Mononuclear cell (primary cell): ENCODE results near the gene TMED8. TPM values are rescaled to one million over a fixed set of nuclear protein-coding genes. Genes with fewer than 3 reads are reported as not detected.
"Not testable (repeated sequence)": the region's sequence is repeated elsewhere in the genome, so short reads cannot be mapped to it uniquely, and the experiment has no call there.

Experiments used
- H3K27me3 ChIP-seq: 2 replicates; pipeline ENCODE4 v1.6.0; 2011; ENCODE audit warnings: low read length, control low read depth; ENCODE audit not compliant: insufficient read depth
- H3K4me1 ChIP-seq: 2 replicates; pipeline ENCODE4 v1.5.1; 2011; ENCODE audit warnings: mild to moderate bottlenecking, low read length, control low read depth; ENCODE audit not compliant: insufficient read depth
- H3K4me3 ChIP-seq: 2 replicates; pipeline ENCODE4 v1.5.1; 2011; ENCODE audit warnings: mild to moderate bottlenecking, low read length, moderate library complexity
- H3K9me3 ChIP-seq: 2 replicates; pipeline ENCODE4 v1.5.1; 2011; ENCODE audit warnings: low read depth, mild to moderate bottlenecking, control low read depth, low read length
- total RNA-seq: library from RNA; depleted of rRNA; stranded (reverse); fragments of >200 nt; gene quantifications from one replicate; pipeline ENCODE4 v1.2.3, GENCODE V29; 2012

The TMED8 gene
- total RNA-seq, 1 donor = 13.2 TPM

DNA sequence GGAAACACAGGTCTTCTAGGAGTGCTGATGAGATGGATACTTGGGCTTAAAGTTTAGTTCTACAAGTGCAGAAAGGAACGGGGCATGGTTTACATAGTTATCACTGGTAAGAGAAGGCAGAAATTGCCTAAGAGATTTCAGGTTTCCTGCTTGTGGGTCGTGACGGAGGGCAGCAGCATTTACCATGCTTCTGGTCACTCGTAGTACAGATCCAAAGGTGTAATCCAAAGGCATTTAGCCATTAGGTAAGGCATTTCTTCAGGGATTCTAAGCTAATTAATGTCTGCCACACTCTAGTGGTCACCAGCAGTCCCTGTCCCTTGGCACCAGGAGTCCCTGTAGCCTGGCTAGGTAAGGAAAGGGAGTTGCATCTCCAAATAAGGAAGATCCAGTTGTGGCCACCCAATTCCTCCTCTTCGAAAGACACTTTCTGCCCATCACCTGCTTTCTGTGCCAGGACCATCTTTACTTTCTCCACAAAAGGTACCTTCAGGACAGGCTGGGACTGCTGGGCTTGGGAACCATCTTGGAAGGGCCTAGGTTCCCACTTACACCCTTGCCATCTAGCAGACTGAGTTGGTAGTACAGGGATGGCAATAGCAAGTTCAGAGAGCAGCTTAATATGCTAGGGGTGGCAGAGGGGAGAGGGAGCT is 54.5 kb downstream of the TMED8 start:
- H3K4me3 ChIP-seq = no peak overlapping the region

DNA sequence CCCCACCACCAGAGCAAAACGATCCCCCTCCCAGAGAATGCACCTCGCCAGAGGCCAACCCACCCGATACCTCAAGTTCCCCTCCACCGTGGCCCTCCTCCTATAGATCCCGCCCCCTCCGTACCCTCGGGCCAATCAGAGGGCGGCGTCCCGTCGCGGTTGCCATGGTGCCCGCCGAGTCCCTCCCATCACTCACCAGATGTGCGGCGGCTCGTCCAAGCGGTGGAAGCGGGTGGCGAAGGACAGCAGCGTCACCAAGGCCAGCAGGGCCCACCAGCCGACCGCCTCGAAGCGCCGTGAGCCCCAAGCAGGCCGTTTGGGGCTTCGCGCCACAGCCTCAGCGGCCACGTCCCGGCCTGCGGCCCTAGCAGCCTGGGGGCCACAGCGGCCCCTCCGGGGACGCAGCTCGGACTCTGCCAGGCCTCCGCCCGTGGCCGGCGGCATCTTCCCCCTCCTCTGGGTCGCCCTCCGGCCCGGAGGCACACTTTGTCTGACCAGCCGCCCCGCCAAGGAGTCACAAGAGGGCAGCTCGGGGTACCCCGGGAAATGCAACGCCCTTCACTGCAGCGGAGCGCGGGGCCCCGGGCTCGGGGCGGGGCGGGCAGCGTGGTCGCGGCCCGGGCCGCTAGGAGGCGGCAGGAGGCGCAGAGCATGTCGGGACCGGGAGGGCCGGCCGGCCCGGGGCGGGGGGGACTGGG is 56.5 kb downstream of the TMED8 start, which contains the start of gene POMT2:
Gene POMT2 (minus strand): TSS at position 646 of the 698 bp plus-strand sequence. CDS start 202 bp downstream, at position 444.
- Histone ChIP-seq H3K9me3 (no peaks in the 10 kb centered on the region), H3K27me3 (no peaks in the 10 kb centered on the region), H3K4me3 (peak within 1 kb of the TSS; percentile 97), H3K4me1 (peaks cover 18% of the 10 kb centered on the region)

More for the DNA sequence above, 54.5 kb downstream of the TMED8 start:
- Histone ChIP-seq H3K9me3 (no peaks in the 10 kb centered on the region), H3K4me1 (peaks cover 18% of the 10 kb centered on the region), H3K27me3 (no peaks in the 10 kb centered on the region)

DNA sequence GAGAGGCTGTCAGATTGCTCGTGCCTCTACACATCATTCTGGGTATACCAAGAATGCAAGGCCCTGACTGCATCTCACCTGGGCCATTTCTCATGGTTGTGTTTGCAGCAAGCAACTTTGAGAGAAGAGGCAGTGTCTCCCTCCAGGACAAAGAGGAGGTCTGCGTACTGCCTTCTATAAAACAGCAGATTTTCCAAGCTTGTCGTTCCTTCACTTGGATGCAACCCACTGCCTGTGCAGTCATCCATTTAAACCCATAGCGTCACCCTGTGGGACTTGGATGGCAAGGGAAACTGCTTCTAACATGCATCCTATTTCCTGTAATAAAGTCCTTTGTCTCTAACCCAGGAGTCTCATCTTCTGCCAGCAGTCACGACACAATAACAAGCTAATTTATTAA is 57.5 kb downstream of the TMED8 start:
- no peaks in the 10 kb centered on the region for H3K9me3 ChIP-seq
- H3K4me3 ChIP-seq = no peak overlapping the region
- H3K27me3 ChIP-seq = no peaks in the 10 kb centered on the region
- H3K4me1 ChIP-seq = peaks cover 18% of the 10 kb centered on the region

DNA sequence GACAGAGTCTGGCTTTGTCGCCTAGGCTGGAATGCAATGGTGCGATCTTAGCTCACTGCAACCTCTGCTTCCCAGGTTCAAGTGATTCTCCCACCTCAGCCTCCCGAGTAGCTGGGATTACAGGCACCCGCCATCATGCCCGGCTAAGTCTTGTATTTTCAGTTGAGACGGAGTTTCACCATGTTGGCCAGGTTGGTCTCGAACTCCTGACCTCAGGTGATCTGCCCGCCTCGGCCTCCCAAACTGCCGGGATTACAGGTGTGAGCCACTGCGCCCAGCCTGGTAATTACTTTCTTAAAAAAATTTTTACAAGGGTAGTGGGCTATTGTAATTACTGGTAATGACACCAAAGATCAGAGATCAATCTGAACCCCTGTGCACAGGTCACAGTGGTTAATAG is 58.1 kb downstream of the TMED8 start:
- H3K4me3 ChIP-seq, H3K27me3 ChIP-seq: not testable (repeated sequence)
- peaks cover 18% of the 10 kb centered on the region for H3K4me1 ChIP-seq

DNA sequence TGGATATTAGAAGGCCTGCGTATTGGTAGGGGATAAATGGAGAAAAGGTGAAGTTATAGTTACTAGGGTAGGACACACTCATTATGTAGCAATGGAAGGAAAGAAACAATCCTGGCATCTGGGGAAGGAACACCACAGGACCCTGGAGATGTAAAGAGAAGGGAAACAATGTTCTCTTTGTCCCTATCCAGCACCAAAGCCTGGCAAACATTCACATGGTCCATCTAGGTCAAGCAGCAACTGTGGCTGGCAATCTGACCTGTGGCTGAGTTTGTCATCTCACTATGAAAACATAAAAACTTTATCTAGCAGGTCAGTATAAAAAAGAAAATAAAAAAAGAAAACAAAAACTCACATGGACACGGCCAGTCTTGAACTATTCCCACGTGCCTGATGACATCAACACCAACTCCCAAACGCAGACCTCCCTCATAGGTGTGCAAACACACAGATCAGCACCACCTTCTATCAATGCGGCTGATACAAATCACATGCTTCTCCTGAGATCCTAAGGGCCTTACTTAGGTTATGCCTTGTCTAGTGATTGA is 58.8 kb downstream of the TMED8 start:
- no peaks in the 10 kb centered on the region for H3K9me3 ChIP-seq
- no peaks in the 10 kb centered on the region for H3K27me3 ChIP-seq

More for the DNA sequence above, 58.1 kb downstream of the TMED8 start:
- H3K9me3 ChIP-seq = not testable (repeated sequence)

DNA sequence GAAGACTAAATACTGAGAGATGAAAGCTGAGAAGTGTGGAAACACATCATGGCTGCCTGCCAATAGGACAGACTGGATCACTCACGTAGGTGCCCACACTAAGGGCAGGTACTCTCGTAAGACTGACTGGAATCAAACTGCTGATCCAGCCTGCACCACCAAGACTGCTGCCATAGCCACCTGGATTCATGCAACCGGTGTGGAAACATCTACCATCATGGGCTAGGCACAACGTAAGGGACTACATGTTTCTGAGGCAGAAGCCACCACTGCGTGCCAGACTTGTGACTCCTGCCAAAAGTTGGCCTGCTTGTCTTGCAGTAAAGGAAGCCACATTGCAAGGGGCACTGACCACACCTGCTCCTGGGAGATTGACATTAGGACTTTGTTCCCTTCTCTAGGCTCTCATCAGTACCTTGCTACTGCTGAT is 60.0 kb downstream of the TMED8 start:
- Histone ChIP-seq H3K27me3 (no peaks in the 10 kb centered on the region), H3K4me3 (no peak overlapping the region), H3K4me1 (peaks cover 9% of the 10 kb centered on the region), H3K9me3 (no peaks in the 10 kb centered on the region)

More for the DNA sequence above, 58.8 kb downstream of the TMED8 start:
- Histone ChIP-seq H3K4me3 (no peak overlapping the region), H3K4me1 (peaks cover 18% of the 10 kb centered on the region)

DNA sequence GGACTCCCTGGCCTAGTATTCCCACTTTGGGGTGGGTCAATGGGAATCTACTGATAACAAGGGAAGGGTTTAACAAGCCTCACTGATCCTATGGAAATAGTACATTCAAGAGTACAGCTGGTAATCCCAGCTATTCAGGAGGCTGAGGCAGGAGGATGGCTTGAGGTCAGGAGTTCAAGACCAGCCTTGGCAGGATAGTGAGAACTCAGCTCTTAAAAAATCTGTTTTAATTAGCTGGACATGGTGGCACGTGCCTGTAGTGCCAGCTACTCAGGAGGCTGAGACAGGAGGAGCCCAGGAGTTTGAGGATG is 60.7 kb downstream of the TMED8 start:
- H3K4me1 ChIP-seq = peaks cover 13% of the 10 kb centered on the region
- no peak overlapping the region for H3K4me3 ChIP-seq
- H3K27me3 ChIP-seq = no peaks in the 10 kb centered on the region
- no peaks in the 10 kb centered on the region for H3K9me3 ChIP-seq

DNA sequence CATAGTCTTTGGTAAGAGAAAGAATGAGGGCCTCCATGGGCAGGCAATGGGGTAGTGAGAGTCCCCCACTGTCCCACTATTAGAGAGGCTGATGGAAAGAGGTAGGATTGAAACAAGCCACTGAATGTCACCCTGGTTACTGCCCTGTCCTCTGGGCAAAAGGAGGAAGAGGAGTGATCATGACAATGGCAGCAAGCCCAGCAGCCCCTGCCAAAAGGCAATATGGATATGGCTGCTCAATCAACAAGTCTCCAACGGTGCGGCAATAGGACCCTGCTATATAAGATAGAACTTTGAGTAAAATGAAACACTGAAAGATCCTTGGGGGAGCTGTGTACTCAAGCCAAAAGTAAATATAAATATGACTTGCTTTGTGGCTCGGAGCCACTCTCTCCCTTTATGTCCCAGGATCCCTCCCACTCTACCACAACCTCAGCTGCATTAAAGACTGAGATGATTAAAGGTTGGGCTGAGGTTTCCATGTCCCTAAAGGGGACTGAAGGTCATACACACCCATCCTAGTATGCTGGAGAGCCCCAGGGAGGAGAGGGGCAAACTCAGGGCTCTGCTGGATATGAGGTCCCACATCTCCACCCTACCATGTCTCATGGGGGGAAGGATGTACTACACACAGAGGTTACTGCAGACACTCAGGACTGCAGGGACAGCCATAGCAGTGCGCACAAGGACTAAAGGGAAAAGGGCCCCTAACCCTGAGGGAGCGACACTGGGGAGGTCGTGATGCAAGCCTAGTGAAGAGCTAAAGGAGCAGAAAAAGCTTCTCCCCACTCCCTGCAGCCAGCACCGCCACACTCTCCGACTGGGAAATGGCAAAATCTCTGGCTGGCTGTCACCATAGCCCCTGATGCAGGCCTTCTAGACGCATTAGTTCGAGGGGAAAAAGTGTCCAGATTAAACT is 62.1 kb downstream of the TMED8 start:
- H3K4me3 ChIP-seq = no peak overlapping the region
- H3K4me1 ChIP-seq = peaks cover 11% of the 10 kb centered on the region
- no peaks in the 10 kb centered on the region for H3K27me3 ChIP-seq
- H3K9me3 ChIP-seq = no peaks in the 10 kb centered on the region

DNA sequence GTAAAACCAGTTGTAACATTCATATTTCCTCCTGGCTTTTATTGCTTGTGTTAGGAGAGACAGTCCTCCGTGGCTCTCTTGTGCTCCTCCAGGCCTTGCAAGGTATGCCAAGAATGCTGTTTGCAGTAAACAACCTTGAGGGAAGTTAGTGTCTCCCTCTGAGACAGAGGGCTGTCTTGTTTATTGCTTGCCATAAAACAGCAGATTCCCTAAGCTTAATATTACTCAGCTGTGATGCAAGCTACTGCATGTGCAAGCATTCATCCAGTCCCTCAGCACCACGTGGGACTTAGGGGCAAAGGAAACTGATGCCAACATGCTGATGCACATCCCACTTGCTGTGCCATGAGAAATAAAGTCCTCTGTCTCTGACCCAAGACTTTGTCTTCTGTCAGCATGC is 62.9 kb downstream of the TMED8 start:
- Histone ChIP-seq H3K4me1 (peaks cover 12% of the 10 kb centered on the region), H3K27me3 (no peaks in the 10 kb centered on the region), H3K9me3 (no peaks in the 10 kb centered on the region), H3K4me3 (no peak overlapping the region)

DNA sequence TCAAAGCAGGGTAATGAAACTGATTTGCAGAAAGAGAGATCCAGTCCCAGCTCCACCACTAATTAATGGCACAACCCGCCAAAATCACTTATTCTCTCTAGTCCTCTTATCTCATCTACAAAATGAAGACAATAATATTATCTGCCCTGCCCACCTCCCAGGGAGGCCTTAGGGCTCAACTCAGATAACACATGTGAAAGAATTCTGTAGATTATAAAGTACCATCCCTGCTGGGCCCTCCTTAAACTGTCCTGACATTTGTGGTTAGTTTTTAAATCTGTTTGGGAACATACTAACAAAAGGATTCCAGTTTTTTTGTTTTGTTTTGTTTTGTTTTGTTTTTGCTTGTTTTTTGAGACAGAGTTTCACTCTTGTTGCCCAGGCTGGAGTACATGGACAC is 63.5 kb downstream of the TMED8 start:
- Histone ChIP-seq H3K4me1 (peaks cover 12% of the 10 kb centered on the region), H3K27me3 (no peaks in the 10 kb centered on the region), H3K4me3 (no peak overlapping the region), H3K9me3 (no peaks in the 10 kb centered on the region)

DNA sequence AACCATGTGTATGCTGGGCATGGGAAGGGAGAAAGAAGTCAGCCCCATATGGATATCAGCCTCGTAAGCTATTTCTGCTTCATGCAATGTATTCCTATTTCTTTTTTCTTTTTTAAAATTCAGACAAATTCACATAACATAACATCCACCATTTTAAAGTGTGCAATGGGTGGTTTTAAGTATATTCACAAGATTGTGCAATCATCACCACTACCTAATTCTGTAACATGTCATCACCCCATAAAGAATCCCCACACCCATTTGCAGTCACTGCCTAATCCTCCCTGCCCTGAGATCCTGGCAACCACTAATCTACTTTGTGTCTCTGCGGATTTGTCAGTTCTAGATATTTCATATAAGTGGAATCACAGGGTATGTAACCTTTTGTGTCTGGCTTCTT is 65.7 kb downstream of the TMED8 start:
- Histone ChIP-seq H3K4me1 (peaks cover 12% of the 10 kb centered on the region), H3K4me3 (no peak overlapping the region), H3K9me3 (no peaks in the 10 kb centered on the region), H3K27me3 (no peaks in the 10 kb centered on the region)

DNA sequence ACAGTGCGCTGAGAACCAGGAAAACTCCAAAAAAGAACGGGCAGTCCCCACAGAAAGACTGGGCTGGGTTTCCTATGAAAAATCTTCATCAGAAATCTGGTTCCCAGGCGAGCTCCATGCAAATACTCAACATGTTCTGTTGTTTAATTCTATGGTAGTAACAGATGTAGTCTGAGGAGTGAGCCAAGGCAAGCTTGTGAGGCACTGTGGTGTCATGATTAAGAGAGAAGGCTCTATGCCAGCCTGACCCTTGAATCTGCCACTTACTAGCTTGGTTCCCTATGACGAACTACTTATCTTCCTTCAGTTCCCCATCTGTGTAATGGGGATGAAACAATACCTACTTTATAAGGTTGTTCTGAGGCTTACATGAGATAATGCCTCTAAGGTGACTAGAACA is 66.9 kb downstream of the TMED8 start:
- Histone ChIP-seq H3K4me1 (peaks cover 12% of the 10 kb centered on the region), H3K27me3 (no peaks in the 10 kb centered on the region), H3K9me3 (no peaks in the 10 kb centered on the region), H3K4me3 (no peak overlapping the region)

DNA sequence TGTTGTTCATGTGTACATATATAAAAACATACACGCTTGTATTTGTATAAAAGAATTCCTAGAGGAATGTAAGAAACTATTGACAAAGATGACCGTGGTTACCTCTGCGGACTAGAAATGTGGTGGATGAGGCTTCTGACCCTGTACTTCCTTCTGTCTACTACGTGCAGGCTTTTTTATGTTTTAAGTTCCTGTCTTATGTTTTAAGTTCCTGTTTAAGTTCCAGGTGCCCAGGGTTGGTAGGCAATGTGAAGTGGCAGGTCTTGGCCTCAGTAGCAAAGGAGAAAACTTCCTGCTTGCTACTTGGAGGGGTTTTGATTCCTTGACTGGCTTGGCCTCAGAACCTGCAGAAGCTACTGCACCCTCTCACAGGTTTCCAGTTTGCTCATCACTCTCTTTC is 67.8 kb downstream of the TMED8 start:
- peaks cover 12% of the 10 kb centered on the region for H3K4me1 ChIP-seq

DNA sequence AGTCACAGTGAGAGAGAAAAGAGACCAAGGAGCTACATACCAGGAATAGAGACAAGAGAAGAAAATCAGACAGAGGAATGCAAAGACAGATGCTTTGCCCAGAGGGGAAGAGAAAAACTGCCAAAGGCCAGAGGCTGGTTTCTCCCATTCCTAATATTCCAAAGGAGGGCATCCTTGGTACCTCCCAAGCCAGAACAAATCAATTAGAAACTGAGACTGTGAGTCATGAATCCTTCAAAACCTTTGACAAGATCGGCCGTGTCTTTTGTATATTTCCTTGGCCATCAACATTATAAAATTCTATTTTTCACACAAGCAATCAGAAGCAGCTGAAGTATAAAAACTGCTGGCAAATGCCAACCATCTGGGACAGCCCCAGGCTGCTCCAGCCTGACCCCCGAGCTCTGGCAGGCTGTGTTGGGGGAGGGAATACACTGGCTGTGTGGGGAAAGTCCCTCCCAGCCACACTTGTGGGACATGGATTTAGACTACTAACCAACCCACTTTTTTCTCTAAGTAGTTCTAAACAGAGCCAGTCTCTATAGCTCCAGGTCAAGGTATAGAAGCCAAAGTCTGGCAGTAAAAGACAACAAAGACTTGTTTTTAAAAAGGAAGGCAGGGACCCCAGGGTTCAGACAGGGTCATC is 69.9 kb downstream of the TMED8 start:
- Histone ChIP-seq H3K9me3 (no peaks in the 10 kb centered on the region), H3K27me3 (no peaks in the 10 kb centered on the region), H3K4me3 (no peak overlapping the region), H3K4me1 (peaks cover 17% of the 10 kb centered on the region)

More for the DNA sequence above, 67.8 kb downstream of the TMED8 start:
- no peaks in the 10 kb centered on the region for H3K9me3 ChIP-seq
- no peak overlapping the region for H3K4me3 ChIP-seq
- no peaks in the 10 kb centered on the region for H3K27me3 ChIP-seq
